ENCODE data around the gene BAZ2B.

Gene BAZ2B

GRCh38 chr2:159615367-159616285, 722 bp downstream of the BAZ2B start:
- peak; percentile 94 for DNase-seq

GRCh38 chr2:159614534-159615366, 1.6 kb downstream of the BAZ2B start:
- no peak for DNase-seq

- peak; percentile 80 for DNase-seq
Observed at GRCh38 chr2:159613651-159614285, 2.6 kb downstream of the BAZ2B start.

- peak; percentile 23 for DNase-seq
Observed at GRCh38 chr2:159613091-159613490, 3.3 kb downstream of the BAZ2B start.

GRCh38 chr2:159612255-159612901, 4.0 kb downstream of the BAZ2B start:
- peak; percentile 88 for DNase-seq

- peak; percentile 79 for DNase-seq
Observed at GRCh38 chr2:159609811-159610549, 6.4 kb downstream of the BAZ2B start.

GRCh38 chr2:159608723-159609308, 7.5 kb downstream of the BAZ2B start:
- DNase-seq: no peak

- DNase-seq: no peak
Observed at GRCh38 chr2:159608108-159608507, 8.2 kb downstream of the BAZ2B start.

GRCh38 chr2:159606287-159606686, 10.1 kb downstream of the BAZ2B start:
- DNase-seq: no peak

GRCh38 chr2:159605441-159606178, 10.7 kb downstream of the BAZ2B start:
- DNase-seq: no peak

- DNase-seq: no peak
Observed at GRCh38 chr2:159604159-159604558, 12.2 kb downstream of the BAZ2B start.

- DNase-seq: peak; percentile 12
Observed at GRCh38 chr2:159600752-159601151, 15.6 kb downstream of the BAZ2B start.

GRCh38 chr2:159595410-159596046, 20.8 kb downstream of the BAZ2B start:
- DNase-seq: peak; percentile 52

GRCh38 chr2:159592441-159592840, 23.9 kb downstream of the BAZ2B start:
- no peak for DNase-seq

- DNase-seq: no peak
Observed at GRCh38 chr2:159591221-159591620, 25.1 kb downstream of the BAZ2B start.

GRCh38 chr2:159589286-159589685, 27.1 kb downstream of the BAZ2B start:
- DNase-seq: no peak

- DNase-seq: no peak
Observed at GRCh38 chr2:159586034-159586433, 30.3 kb downstream of the BAZ2B start.

- no peak for DNase-seq
Observed at GRCh38 chr2:159585622-159586021, 30.7 kb downstream of the BAZ2B start.

GRCh38 chr2:159584796-159585195, 31.6 kb downstream of the BAZ2B start:
- DNase-seq: no peak

GRCh38 chr2:159573846-159574606, 42.3 kb downstream of the BAZ2B start:
- DNase-seq: no peak

All from NCI-H69 (cell line).